ENCODE measurements around the gene CTSS.

GRCh38 chr1:150683914-150684313 lies 81.7 kb downstream of the CTSS start:
- TF ChIP-seq ZNF274 (IDR thresholded peaks at IDR 0.05; ENCODE audit: low read depth, low read length) (no peak), YY1 (IDR thresholded peaks at IDR 0.05; ENCODE audit: insufficient read depth, insufficient read length) (no peak)

All from NT2/D1 (cell line).